Neutrophil (primary cell): ENCODE results near the gene SMG1.

ENCODE experiments used
- H3K27ac ChIP-seq: fragments of 200-600 bp; sonication (generic); 2 replicates; pipeline ENCODE4 v1.5.1; 2016; ENCODE audit warnings: mild to moderate bottlenecking, moderate library complexity
- H3K27me3 ChIP-seq: fragments of 200-600 bp; sonication (generic); 2 replicates; pipeline ENCODE4 v1.6.0; 2016; ENCODE audit warnings: mild to moderate bottlenecking
- H3K36me3 ChIP-seq: fragments of 200-600 bp; sonication (generic); 2 replicates; pipeline ENCODE4 v1.5.1; 2017
- H3K4me1 ChIP-seq, 2 experiments: fragments of 200-600 bp in 1 of 2; sonication (generic) in 1 of 2; 1 replicate in 1 of 2; 2 replicates in 1 of 2; pipeline versions ENCODE4 v1.5.1 to v1.6.1; 2013 to 2016; ENCODE audit warnings: low read depth in 1 of 2, low read length in 1 of 2, mild to moderate bottlenecking in 1 of 2, moderate library complexity in 1 of 2; ENCODE audit not compliant: control insufficient read depth in 1 of 2, insufficient read depth in 1 of 2
- H3K4me3 ChIP-seq, 2 experiments: fragments of 200-600 bp in 1 of 2; sonication (generic) in 1 of 2; 1 replicate in 1 of 2; 2 replicates in 1 of 2; pipeline ENCODE4 v1.5.1; 2013 to 2016; ENCODE audit warnings: low read depth in 1 of 2, low read length in 1 of 2, mild to moderate bottlenecking in 1 of 2, moderate library complexity in 1 of 2
- H3K9me3 ChIP-seq: fragments of 200-600 bp; sonication (generic); 2 replicates; pipeline ENCODE4 v1.5.1; 2016
- CTCF ChIP-seq: fragments of 200-600 bp; sonication (generic); IDR thresholded peaks from 2 replicates; pipeline ENCODE4 v1.5.1; 2016; ENCODE audit warnings: antibody characterized with exemption

SMG1 gene

GRCh38 chr16:18804540-18804939 lies 121.7 kb downstream of the SMG1 start:
- Histone ChIP-seq H3K27ac (peak overlapping the region; percentile 90), H3K4me1 (peaks cover 69 to 71% of the 10 kb centered on the region in 2 experiments), H3K4me3 (peak overlapping the region; percentile 47 to 72), H3K27me3 (no peaks in the 10 kb centered on the region), H3K36me3 (peaks cover 18% of the 10 kb centered on the region), H3K9me3 (no peaks in the 10 kb centered on the region)
- TF ChIP-seq CTCF: no peak

GRCh38 chr16:18803569-18804462 lies 122.4 kb downstream of the SMG1 start:
- H3K4me1 ChIP-seq: peaks cover 71 to 78% of the 10 kb centered on the region in 2 experiments
- peak overlapping the region; percentile 47 to 72 for H3K4me3 ChIP-seq
- peak overlapping the region; percentile 90 for H3K27ac ChIP-seq

GRCh38 chr16:18802767-18803343 lies 123.4 kb downstream of the SMG1 start:
- Histone ChIP-seq H3K36me3 (peaks cover 5% of the 10 kb centered on the region), H3K27me3 (no peaks in the 10 kb centered on the region), H3K27ac (peak overlapping the region; percentile 90), H3K4me1 (peaks cover 71 to 78% of the 10 kb centered on the region in 2 experiments), H3K4me3 (peak overlapping the region; percentile 72 to 86), H3K9me3 (no peaks in the 10 kb centered on the region)
- TF ChIP-seq CTCF: no peak

More at GRCh38 chr16:18803569-18804462, 122.4 kb downstream of the SMG1 start:
- no peak for TF ChIP-seq CTCF
- Histone ChIP-seq H3K36me3 (peaks cover 11% of the 10 kb centered on the region), H3K27me3 (no peaks in the 10 kb centered on the region), H3K9me3 (no peaks in the 10 kb centered on the region)

- no peaks in the 10 kb centered on the region for H3K27me3 ChIP-seq
- H3K4me3 ChIP-seq: peak within 1 kb of the TSS; percentile 72 to 86
- no peaks in the 10 kb centered on the region for H3K9me3 ChIP-seq
- peaks cover 64 to 68% of the 10 kb centered on the region in 2 experiments for H3K4me1 ChIP-seq
- peaks cover 17% of the 10 kb centered on the region for H3K36me3 ChIP-seq
- H3K27ac ChIP-seq: peak within 1 kb of the TSS; percentile 90
- TF ChIP-seq CTCF: peak; percentile 99
Measured at GRCh38 chr16:18801145-18801972, 124.8 kb downstream of the SMG1 start, which contains the start of gene ARL6IP1. Gene ARL6IP1, minus strand, starts transcription at chr16:18801549. Its CDS starts 83 bp downstream, at chr16:18801466.

GRCh38 chr16:18800775-18801144 lies 125.4 kb downstream of the SMG1 start:
- Histone ChIP-seq H3K4me3 (peak overlapping the region; percentile 72 to 86), H3K27me3 (no peaks in the 10 kb centered on the region), H3K9me3 (no peaks in the 10 kb centered on the region), H3K27ac (peak overlapping the region; percentile 90), H3K36me3 (peaks cover 23% of the 10 kb centered on the region), H3K4me1 (peaks cover 58 to 62% of the 10 kb centered on the region in 2 experiments)
- no peak for TF ChIP-seq CTCF
